ENCODE data around the gene C15orf40.
"Not testable (repeated sequence)": the region's sequence is repeated elsewhere in the genome, so short reads cannot be mapped to it uniquely, and the experiment has no call there.

C15orf40 gene

GRCh38 chr15:83011271-83012075 is at the start of gene C15orf40:
Gene C15orf40, minus strand, starts transcription at chr15:83011639. Its CDS starts 32 bp downstream, at chr15:83011607.
- peak; percentile 92 for DNase-seq

GRCh38 chr15:83057696-83058376 is 46.4 kb upstream of the C15orf40 start:
- peak; percentile 32 for DNase-seq

- DNase-seq, result no peak
Measured at GRCh38 chr15:83057002-83057401, 45.6 kb upstream of the C15orf40 start.

GRCh38 chr15:83053151-83053550 is 41.7 kb upstream of the C15orf40 start:
- no peak for DNase-seq

- no peak for DNase-seq
Measured at GRCh38 chr15:83046558-83047127, 35.2 kb upstream of the C15orf40 start.

- DNase-seq, result no peak
Measured at GRCh38 chr15:83044156-83044555, 32.7 kb upstream of the C15orf40 start.

- DNase-seq, result no peak
Measured at GRCh38 chr15:83039206-83039605, 27.8 kb upstream of the C15orf40 start.

GRCh38 chr15:83036253-83036652 is 24.8 kb upstream of the C15orf40 start:
- no peak for DNase-seq

- not testable (repeated sequence) for DNase-seq
Measured at GRCh38 chr15:83031234-83031633, 19.8 kb upstream of the C15orf40 start.

- no peak for DNase-seq
Measured at GRCh38 chr15:83030021-83030420, 18.6 kb upstream of the C15orf40 start.

- no peak for DNase-seq
Measured at GRCh38 chr15:83018436-83018835, 7.0 kb upstream of the C15orf40 start.

- no peak for DNase-seq
Measured at GRCh38 chr15:83016906-83017305, 5.5 kb upstream of the C15orf40 start.

GRCh38 chr15:83015361-83015760 is 3.9 kb upstream of the C15orf40 start:
- DNase-seq, result no peak

- DNase-seq, result no peak
Measured at GRCh38 chr15:83014205-83014653, 2.8 kb upstream of the C15orf40 start.

GRCh38 chr15:83012636-83013035 is 1.2 kb upstream of the C15orf40 start:
- no peak for DNase-seq

GRCh38 chr15:83012076-83012426 is 612 bp upstream of the C15orf40 start:
- DNase-seq, result no peak

GRCh38 chr15:83010709-83011270 is 649 bp downstream of the C15orf40 start:
- peak; percentile 93 for DNase-seq

- not testable (repeated sequence) for DNase-seq
Measured at GRCh38 chr15:83000672-83001031, 10.8 kb downstream of the C15orf40 start.

GRCh38 chr15:82999905-83000671 is 11.4 kb downstream of the C15orf40 start:
- DNase-seq, result peak; percentile 88

GRCh38 chr15:82999426-82999825 is 12.0 kb downstream of the C15orf40 start:
- no peak for DNase-seq

- no peak for DNase-seq
Measured at GRCh38 chr15:82995938-82996337, 15.5 kb downstream of the C15orf40 start.

GRCh38 chr15:82995076-82995475 is 16.4 kb downstream of the C15orf40 start:
- DNase-seq, result no peak

GRCh38 chr15:82993144-82993543 is 18.3 kb downstream of the C15orf40 start:
- no peak for DNase-seq
